Transverse colon (tissue), 4 donors: Measurements from ENCODE around the gene FILIP1L. TPM values are rescaled to one million over a fixed set of nuclear protein-coding genes. Genes with fewer than 3 reads are reported as not detected.

Experiments
- DNase-seq: peaks from one replicate; pipeline ENCODE4 v3.0.0-alpha.2; 2019
- H3K27ac ChIP-seq, 4 donors: fragments of 200-600 bp; sonication (generic); 2 replicates each; pipeline ENCODE4 v1.5.1; 2016 to 2018; ENCODE audit warnings: inconsistent platforms in 4 of 4
- H3K27me3 ChIP-seq: fragments of 200-600 bp; sonication (generic); 2 replicates; pipeline ENCODE4 v1.5.1; 2017; ENCODE audit warnings: inconsistent platforms
- H3K36me3 ChIP-seq, 4 donors: fragments of 200-600 bp; sonication (generic); 2 replicates each; pipeline ENCODE4 v1.5.1; 2017 to 2019; ENCODE audit warnings: inconsistent platforms in 4 of 4
- H3K4me1 ChIP-seq, 4 donors: fragments of 200-600 bp; sonication (generic); 2 replicates each; pipeline ENCODE4 v1.5.1; 2017 to 2020; ENCODE audit warnings: inconsistent platforms in 4 of 4
- H3K4me3 ChIP-seq, 4 donors: fragments of 200-600 bp; sonication (generic); 1 replicate in 1 of 4; 2 replicates in 3 of 4; pipeline versions ENCODE4 v1.5.1 to v1.6.1; 2017 to 2019; ENCODE audit warnings: inconsistent platforms in 4 of 4
- H3K9me3 ChIP-seq, 2 donors: fragments of 200-600 bp; sonication (generic); 2 replicates each; pipeline ENCODE4 v1.5.1; 2017 to 2019; ENCODE audit warnings: inconsistent platforms in 2 of 2
- CTCF ChIP-seq, 5 experiments: fragments of 200-600 bp in 3 of 5; fragments of 450-650 bp in 2 of 5; sonication (generic) in 3 of 5; IDR thresholded peaks; 1 replicate in 2 of 5; 2 replicates in 3 of 5; pipeline ENCODE4 v1.5.1; 2016 to 2017; ENCODE audit warnings: antibody characterized with exemption in 5 of 5, inconsistent platforms in 3 of 5, mild to moderate bottlenecking in 2 of 5, moderate library complexity in 1 of 5
- EP300 ChIP-seq: sonication (generic); formaldehyde crosslinking; IDR thresholded peaks from one replicate; pipeline ENCODE4 v1.6.1; 2017; ENCODE audit warnings: antibody characterized with exemption, low read depth
- POLR2A ChIP-seq: fragments of 450-650 bp; IDR thresholded peaks from one replicate; pipeline ENCODE4 v1.6.1; 2016; ENCODE audit warnings: antibody characterized with exemption, mild to moderate bottlenecking, moderate library complexity
- POLR2AphosphoS5 ChIP-seq, 3 donors: sonication (generic); formaldehyde crosslinking; IDR thresholded peaks; one replicate each; pipeline ENCODE4 v1.6.1; 2016; ENCODE audit warnings: antibody characterized with exemption in 3 of 3
- WGBS, 2 donors: methylation state at CpG; one replicate each; pipeline ENCODE4 v1.1.5; 2018; ENCODE audit warnings: low coverage in 1 of 2; 5-methylcytosine and 5-hydroxymethylcytosine counted together
- in situ Hi-C, 4 donors: fragments of 200-750 bp; cut with MboI; loops; one replicate each; pipeline versions ENCODE4 v1.15.0 to v1.15.1; 2017; ENCODE audit warnings: low sequenced_read_pairs in 3 of 4, low pct_ligation_motif_present in 1 of 4, low pct_unique_long_range_greater_than_20kb in 1 of 4
- intact Hi-C: fragments of 100-400 bp; cut with DNase I; formaldehyde crosslinking; loops from one replicate; pipeline ENCODE4 v1.15.1; 2023; ENCODE audit warnings: low total_unique reads
- total RNA-seq, 4 donors: library from RNA; depleted of rRNA; stranded (reverse); fragments of >200 nt; gene quantifications; one replicate each; pipeline ENCODE4 v1.1.0, GENCODE V29; 2016

Gene FILIP1L
- total RNA-seq, 4 donors from 2014 or later: 12.3 to 38.2 (median 26.9) TPM

DNA sequence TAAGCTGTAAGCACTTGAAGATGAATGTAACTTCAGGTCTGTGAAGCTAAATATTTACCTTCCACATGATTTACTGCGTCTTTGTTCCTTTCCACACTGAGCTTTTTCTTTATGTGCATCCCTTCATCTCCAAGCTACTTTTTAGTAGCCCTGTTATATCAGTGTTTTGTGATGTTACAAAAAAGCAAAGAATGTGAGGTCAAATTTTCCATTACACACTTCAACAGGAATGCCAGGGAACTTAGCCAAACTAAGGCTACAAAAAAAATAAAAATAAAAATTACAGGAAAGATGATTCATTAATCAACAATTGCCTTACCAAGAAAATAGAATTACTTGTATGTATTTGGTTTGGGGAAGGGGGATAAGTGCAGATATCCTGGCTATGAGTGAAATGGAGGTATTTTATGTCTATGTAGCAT lies 73.0 kb downstream of the FILIP1L start:
- H3K9me3 ChIP-seq: no peaks in the 10 kb centered on the region
- no peaks in the 10 kb centered on the region for H3K27me3 ChIP-seq
- no peak for TF ChIP-seq CTCF (IDR thresholded peaks at IDR 0.05)
- peak; percentile 82 to 83 (median 82) for TF ChIP-seq POLR2AphosphoS5 (IDR thresholded peaks at IDR 0.05)
- no peak for TF ChIP-seq POLR2A
- peak; percentile 86 for TF ChIP-seq EP300
- in situ Hi-C loops (no loop called here), intact Hi-C loops (no loop called here)
- H3K36me3 ChIP-seq: no peaks in the 10 kb centered on the region
- no peak for DNase-seq
- H3K27ac ChIP-seq: peak overlapping the region; percentile 78 to 89 (median 82)
- 20 to 29% methylated on average over 1 of the region's 1 CpG for whole genome bisulfite sequencing, 2 donors
- peaks cover 25 to 61% (median 39%) of the 10 kb centered on the region in 4 donors for H3K4me1 ChIP-seq
- no peak overlapping the region for H3K4me3 ChIP-seq

DNA sequence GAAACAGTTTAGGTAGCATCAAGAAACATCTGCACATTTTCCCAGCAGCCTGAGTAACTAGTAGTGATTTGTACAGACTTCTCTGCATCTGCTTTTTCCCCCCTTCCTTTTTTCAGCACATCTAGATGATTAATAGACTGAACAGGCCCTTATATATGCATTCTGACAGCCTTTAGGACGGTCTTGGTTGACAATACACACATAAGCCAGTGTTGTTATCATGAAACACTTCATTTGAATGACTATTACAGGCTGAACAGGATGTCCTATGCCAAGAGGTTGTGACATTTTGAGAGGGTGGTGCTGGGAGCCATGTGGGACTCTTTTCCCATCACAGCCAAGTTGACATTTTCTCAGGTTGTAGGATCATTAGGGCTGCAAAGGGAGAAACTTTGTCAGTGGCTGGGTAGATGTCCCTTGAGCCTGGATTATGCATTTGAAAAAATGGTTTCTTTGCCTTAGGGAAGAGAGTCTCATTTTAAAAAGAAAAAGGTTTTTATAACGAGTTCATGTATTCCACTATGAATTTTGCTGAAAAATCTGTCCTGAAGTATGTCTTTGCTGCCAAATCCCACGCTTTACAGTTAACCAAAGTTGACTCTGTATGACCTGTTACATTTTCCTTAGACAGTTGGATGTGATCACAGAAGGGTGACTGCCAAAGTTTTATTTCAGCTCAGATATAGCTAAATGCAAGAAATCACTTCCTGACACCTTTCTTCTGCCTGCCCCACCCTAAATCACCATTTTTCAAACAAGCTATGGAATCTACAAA lies 73.7 kb downstream of the FILIP1L start:
- in situ Hi-C loops: no loop called here
- intact Hi-C loops: no loop called here
- no peak for TF ChIP-seq POLR2A
- peak; percentile 35 to 78 (median 66) for TF ChIP-seq POLR2AphosphoS5 (IDR thresholded peaks at IDR 0.05)
- TF ChIP-seq EP300: peak; percentile 84
- no peaks in the 10 kb centered on the region for H3K36me3 ChIP-seq
- peaks cover 25 to 56% (median 36%) of the 10 kb centered on the region in 4 donors for H3K4me1 ChIP-seq
- no peak for DNase-seq
- 30 to 33% methylated on average over 1 to 3 of the region's 3 CpGs for WGBS, 2 donors
- no peaks in the 10 kb centered on the region for H3K9me3 ChIP-seq
- H3K27me3 ChIP-seq: no peaks in the 10 kb centered on the region
- H3K27ac ChIP-seq: peak overlapping the region; percentile 78 to 89 (median 82)
- H3K4me3 ChIP-seq: no peak overlapping the region

DNA sequence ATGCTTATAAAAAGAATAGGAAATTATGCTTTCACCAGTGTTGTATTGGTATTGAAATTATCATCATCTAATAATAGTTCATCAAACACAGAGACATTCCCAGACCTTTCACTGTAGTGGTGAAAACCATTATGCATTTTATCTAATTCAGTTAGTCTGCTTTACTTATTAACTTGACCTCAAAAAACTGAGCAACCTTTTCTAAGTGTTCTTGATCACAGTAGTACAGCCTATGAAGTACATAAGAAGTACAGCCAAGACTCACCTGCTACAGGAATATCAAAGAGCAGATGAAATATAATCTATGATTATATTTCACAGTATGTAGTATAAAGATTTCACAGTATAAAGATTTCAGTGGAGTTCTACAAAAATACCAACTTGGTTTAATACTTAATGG lies 75.2 kb downstream of the FILIP1L start:
- no peak for TF ChIP-seq EP300
- peak overlapping the region in 3 of 4 donors; percentile 78 to 89 (median 81) for H3K27ac ChIP-seq
- intact Hi-C loops: no loop called here

GRCh38 chr3:100033903-100034471 lies 80.3 kb downstream of the FILIP1L start:
- Histone ChIP-seq H3K27me3 (no peaks in the 10 kb centered on the region), H3K9me3 (no peaks in the 10 kb centered on the region), H3K4me1 (peaks cover 0 to 13% (median 8%) of the 10 kb centered on the region in 4 donors), H3K36me3 (no peaks in the 10 kb centered on the region), H3K27ac (peak overlapping the region in 1 of 4 donors; percentile 8), H3K4me3 (no peak overlapping the region)
- no peak for DNase-seq
- in situ Hi-C loops (no loop called here), intact Hi-C loops (no loop called here)
- 87 to 95% methylated on average over 3 of the region's 3 CpGs for WGBS, 2 donors
- TF ChIP-seq POLR2A: no peak
- TF ChIP-seq EP300: no peak
- no peak for TF ChIP-seq POLR2AphosphoS5 (IDR thresholded peaks at IDR 0.05)
- TF ChIP-seq CTCF (IDR thresholded peaks at IDR 0.05): no peak

More for the DNA sequence above, 75.2 kb downstream of the FILIP1L start:
- in situ Hi-C loops: no loop called here
- Histone ChIP-seq H3K36me3 (no peaks in the 10 kb centered on the region), H3K27me3 (no peaks in the 10 kb centered on the region), H3K9me3 (no peaks in the 10 kb centered on the region), H3K4me1 (peaks cover 25 to 43% (median 35%) of the 10 kb centered on the region in 4 donors), H3K4me3 (no peak overlapping the region)
- no peak for DNase-seq

GRCh38 chr3:100033184-100033583 lies 81.1 kb downstream of the FILIP1L start:
- H3K36me3 ChIP-seq: no peaks in the 10 kb centered on the region
- in situ Hi-C loops: no loop called here
- WGBS, 2 donors: 37% methylated on average over 1 of the region's 1 CpG; no CpG with 5 or more reads in 1 of the 2 donors
- H3K27me3 ChIP-seq: no peaks in the 10 kb centered on the region
- peak overlapping the region in 1 of 4 donors; percentile 28 for H3K27ac ChIP-seq
- H3K4me3 ChIP-seq: no peak overlapping the region
- H3K9me3 ChIP-seq: no peaks in the 10 kb centered on the region
- DNase-seq: no peak
- peaks cover 0 to 13% (median 8%) of the 10 kb centered on the region in 4 donors for H3K4me1 ChIP-seq
- intact Hi-C loops: no loop called here
- no peak for TF ChIP-seq POLR2A
- TF ChIP-seq EP300: no peak
